Measurements from ENCODE around the gene PTPRE.

PTPRE gene

DNA sequence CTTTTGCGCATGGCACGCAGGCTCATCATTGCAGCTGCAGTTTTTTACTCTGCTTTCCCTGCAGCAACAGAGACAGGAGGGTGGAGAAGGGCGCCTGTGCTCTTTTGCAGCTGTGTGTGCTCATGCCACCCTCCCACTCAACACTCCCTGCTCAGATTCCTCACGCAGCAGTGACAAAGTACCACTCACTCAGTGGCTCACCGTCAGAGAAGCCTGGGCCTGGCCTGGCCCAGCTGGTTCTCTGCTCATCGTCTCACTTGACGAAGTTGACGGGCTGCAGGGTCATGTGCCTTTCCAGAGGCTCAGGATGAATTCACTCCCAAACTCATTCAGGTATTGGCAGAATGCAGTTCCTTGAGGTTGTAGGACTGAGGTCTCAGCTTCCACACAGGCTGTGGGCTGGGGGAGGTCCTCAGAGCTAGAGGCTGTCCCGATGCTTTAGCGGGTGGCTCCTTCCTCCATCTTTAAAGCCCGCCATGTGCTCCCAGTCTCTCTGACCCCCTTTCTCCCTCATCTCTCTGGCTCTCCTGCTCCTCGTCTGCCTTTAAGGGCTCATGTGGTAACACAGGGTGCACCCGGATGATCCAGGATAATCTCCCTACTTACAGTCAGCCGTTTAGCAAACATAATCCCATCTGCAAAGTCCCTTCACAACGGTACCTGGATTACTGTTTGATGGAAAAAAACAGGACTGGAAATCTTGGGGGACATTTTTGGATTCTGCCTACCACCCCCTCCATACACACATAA, 25.8 kb downstream of the PTPRE start:
- no peak for DNase-seq

- no peak for DNase-seq
These were observed 26.4 kb downstream of the PTPRE start for GRCh38 chr10:127933271-127933670.

- DNase-seq, result no peak
These were observed 27.5 kb downstream of the PTPRE start for GRCh38 chr10:127934383-127934782.

DNA sequence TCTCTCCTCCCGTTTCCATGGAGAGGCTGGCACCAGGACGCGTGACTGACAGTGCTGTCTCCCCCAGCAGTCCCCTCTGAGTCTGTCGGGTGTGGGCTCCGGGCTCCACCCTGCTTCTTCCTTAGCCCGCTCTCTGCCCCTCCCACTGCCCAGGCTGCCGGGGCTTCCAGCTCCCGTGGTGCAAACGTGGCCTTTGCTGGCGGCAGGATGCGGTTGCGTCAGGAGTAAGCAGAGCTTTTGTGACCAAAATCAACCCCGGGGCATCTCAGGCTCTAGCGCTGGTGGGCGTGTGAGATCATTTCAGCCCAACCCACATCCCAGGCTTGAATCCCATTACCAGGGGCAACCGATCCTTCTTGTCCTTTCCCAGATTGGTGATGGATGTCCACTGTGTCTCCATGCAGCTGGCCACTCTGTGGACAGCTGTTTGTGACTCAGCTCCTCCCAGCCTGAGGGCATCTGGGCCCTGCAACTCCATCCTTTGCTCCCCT, 28.2 kb downstream of the PTPRE start:
- no peak for DNase-seq

GRCh38 chr10:127937069-127937468, 30.2 kb downstream of the PTPRE start:
- no peak for DNase-seq

DNA sequence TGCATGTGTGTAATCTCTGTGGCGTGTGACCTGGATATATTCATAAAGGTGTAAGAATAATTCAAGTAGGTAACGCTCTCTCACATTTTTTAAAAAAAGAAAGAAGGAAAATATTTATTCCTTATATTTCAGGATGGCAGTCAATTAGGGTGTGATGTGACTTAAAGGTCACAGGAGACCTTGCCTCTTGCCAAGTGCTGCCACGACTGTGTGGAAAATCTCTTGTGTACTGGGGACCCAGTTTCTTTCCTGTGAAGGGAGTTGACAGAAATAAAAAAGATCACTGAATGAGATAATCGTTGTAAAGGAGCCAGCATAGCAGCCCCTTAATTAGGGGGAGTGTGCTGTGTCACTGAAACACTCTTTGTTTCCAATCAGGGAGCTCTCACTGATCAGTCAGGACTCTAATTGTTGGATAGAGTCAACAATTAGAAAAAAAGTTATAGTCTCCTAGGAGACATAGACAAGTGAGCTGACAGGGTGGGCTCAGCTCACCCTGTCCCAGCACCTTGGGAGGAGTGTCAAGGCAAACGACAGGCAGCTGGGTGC, 31.1 kb downstream of the PTPRE start:
- no peak for DNase-seq

GRCh38 chr10:127939786-127940330, 33.0 kb downstream of the PTPRE start:
- no peak for DNase-seq

DNA sequence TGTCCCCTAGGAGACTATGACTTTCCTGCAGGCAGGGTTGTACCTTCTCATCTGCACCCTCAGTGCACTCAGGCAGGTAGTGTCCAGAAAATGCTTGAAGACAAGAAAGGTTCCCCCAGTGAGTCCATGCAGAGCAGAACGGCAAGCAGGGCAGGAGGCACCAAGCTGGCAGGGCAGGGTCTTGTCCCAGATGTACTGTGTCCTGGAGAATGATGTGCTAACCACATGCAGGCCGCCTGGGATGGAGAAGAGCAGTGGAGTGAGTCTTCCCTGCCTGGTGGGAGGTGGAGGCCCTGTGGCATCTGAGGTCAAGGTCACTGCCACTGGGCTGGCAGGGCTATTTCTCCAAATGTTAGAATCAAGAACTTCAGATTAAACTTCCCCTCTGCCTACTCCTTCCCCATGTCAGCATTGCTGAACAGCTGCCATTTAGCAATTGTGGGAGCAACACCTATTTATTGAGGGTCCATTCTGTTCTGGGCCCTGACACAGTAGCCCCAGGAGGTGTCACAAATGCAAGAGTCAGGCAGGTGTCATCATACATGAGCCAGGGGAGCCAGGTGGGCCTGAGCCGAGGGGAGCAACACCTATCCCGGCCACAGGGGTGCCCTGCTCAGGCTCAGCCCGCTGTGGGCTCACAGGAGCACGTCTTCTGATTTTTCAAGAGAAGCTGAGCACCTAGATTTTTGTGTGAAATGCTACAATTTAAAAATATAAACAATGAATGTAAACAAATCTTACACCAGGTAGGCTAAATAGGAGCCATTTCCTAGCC, 34.1 kb downstream of the PTPRE start:
- no peak for DNase-seq

DNA sequence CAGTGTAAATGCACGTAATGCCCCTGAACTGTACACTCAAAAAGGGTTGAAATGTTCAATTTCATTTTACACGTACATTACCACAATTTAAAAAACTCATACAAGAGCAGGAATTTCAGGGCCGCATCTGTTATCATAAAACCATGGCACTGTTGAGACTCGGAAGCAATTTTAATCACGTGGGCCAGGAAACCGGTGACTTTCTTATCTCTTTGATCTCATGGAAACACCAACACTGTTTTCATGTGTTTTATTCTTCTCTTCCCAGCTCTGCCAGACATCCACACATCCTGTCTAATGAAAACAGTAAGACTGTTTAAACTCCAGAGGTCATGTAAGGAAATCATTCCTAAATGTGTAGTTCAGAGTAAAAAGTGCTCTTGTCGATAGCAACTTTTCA, 35.9 kb downstream of the PTPRE start:
- no peak for DNase-seq

- DNase-seq, result no peak
These were observed 36.5 kb downstream of the PTPRE start for GRCh38 chr10:127943336-127943910.

DNA sequence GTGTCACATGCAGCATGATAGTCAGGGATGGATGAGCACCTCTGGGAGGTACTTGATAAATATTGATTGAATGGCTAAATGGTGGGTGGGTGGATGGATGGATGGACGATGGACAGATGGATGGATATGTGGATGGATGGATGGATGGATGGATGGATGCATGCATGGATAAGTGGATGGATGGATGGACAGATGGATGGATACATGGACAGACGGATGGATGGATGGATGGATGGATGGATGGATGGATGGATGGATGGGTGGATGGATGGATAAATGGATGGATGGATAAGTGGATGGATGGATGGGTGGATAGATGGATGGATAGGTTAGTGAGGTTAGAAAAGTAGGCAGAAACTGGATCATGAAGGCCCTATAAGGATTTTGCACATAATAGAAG, 37.4 kb downstream of the PTPRE start:
- no peak for DNase-seq

GRCh38 chr10:127945341-127945758, 38.4 kb downstream of the PTPRE start:
- DNase-seq, result peak; percentile 56

DNA sequence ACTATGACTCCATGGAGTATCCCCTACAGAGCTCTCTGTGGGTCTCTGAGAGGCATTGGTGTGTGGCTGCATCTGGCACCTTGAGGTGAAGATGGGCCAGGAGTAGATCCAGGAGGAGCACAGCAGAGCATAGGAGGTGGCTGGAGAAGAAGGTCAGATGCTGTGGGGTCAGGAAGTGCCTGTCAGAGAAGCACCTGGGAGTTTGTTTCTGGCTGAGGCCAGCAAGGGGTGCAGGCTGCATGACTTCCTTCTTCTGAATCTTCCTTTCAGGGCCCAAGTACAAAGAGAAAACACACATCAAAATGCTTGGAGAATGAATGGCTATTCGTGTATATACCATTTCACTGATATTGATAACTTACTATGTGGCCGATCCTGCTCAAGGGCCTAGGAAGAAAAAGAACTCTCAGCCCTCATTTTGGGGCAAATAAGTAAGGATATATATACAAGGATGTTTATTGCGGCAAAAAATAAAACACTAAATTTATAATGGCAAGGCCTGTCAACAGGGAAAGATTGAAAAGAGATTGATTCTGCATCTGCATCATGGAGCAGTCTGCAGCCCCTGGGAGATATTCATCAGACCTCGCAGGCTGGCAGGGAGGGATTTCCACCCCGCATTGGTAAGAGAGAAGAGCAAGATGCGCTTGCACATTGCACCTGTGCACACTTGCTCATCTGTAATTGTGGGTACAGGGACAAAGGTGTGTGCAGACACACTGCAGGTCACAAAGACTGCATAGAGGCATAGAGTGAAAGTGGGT, 39.2 kb downstream of the PTPRE start:
- no peak for DNase-seq

DNA sequence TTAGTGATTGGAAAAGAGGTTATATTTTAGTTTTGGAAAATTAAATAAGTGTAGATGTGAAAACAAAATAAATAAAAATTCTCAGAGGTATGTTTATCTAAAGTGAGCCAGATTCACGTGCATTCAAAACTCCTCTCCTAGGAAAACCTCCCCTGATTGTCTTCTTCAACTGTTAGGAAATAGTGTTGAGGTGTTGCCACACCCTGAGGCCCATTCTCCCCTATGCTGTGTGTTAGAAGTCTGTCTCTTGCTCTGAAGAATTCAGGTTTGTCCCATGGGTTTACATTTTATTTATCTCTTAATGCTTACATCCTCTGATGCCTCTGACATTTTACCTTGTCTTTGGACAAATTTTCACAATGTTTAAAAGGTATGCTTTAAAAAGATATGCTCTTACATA, 40.3 kb downstream of the PTPRE start:
- DNase-seq, result no peak

DNA sequence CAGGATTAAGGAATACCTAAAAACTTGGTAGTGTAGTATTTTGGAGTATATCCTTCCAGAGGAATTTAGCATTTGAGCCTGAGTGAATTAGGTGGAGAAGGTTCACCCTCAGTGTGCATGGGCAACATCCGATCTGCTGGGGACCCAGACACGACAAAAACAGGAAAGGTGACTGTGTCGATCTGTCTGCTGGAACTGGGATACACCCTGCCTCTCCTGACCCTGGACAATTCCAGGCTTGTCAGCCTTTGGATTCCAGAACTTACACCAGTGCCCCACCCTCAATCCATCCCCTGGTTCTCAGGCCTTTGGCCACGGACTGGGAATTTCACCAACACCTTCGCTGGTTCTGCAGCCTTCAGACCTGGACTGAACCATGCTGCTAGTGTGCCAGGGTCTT, 41.9 kb downstream of the PTPRE start:
- DNase-seq, result no peak

- no peak for DNase-seq
These were observed 42.9 kb downstream of the PTPRE start for GRCh38 chr10:127949831-127950230.

- DNase-seq, result no peak
These were observed 45.1 kb downstream of the PTPRE start for GRCh38 chr10:127951861-127952574.

DNA sequence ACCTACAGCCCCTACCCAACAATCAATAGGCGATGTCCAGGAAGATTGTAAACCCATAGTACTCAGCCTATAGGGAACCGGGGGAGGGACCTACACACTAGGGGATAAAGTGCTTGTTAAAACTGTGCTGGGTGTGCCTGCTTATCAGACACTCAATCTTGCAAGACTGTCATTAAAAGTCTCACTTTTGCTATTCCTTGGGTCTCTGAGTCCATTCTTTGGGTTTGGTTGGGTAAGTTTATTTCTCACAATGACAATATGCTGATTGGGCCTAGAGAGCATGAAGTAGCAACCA, 45.6 kb downstream of the PTPRE start:
- no peak for DNase-seq

DNA sequence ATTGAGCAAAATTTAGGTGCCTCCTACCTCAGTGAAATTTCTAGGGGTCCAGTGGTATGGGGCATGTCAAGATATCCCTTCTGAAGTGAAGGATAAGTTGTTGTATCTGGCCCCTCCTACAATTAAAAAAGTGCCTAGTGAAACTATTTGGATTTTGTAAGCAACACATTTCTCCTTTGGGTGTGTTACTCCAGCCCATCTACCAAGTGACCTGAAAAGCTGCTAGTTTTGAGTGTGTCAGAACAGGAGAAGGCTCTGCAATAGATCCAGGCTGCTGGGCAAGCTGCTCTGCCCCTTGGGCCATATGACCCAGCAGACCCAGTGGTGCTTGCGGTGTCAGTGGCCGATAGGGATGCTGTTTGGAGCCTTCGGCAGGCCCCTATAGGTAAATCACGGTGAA, 46.0 kb downstream of the PTPRE start:
- DNase-seq, result no peak

DNA sequence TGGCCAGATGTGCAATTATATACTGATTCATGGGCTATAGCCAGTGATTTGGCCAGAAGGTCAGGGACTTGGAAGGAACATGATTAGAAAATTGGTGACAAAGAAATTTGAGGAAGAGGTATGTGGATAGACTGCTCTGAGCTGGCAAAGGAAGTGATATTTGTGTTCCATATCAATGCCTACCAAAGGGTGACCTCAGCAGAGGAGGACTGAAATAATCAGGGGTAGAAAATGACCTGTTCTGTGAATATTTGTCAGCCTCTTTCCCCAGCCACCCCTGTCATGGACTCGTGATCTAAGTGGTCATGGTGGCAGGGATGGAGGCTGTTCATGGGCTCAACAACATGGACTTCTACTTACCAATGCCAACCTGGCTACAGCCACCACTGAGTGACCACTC, 47.0 kb downstream of the PTPRE start:
- no peak for DNase-seq

- no peak for DNase-seq
These were observed 52.5 kb downstream of the PTPRE start for GRCh38 chr10:127959428-127959827.

GRCh38 chr10:127961071-127961470, 54.2 kb downstream of the PTPRE start:
- no peak for DNase-seq

Measured in CD4-positive, alpha-beta T cell treated with Interleukin-4 for 4 hours (primary cell).